Measurements from ENCODE around the gene TUBB4A. TPM values are rescaled to one million over a fixed set of nuclear protein-coding genes. Genes with fewer than 3 reads are reported as not detected.

Gene TUBB4A
- total and polyA plus RNA-seq, 10 of the 15 experiments (the other 5 are each of a cell fraction or from before 2014, with no cell fraction given), result 0.29 to 22.4 (median 3.8) TPM

DNA sequence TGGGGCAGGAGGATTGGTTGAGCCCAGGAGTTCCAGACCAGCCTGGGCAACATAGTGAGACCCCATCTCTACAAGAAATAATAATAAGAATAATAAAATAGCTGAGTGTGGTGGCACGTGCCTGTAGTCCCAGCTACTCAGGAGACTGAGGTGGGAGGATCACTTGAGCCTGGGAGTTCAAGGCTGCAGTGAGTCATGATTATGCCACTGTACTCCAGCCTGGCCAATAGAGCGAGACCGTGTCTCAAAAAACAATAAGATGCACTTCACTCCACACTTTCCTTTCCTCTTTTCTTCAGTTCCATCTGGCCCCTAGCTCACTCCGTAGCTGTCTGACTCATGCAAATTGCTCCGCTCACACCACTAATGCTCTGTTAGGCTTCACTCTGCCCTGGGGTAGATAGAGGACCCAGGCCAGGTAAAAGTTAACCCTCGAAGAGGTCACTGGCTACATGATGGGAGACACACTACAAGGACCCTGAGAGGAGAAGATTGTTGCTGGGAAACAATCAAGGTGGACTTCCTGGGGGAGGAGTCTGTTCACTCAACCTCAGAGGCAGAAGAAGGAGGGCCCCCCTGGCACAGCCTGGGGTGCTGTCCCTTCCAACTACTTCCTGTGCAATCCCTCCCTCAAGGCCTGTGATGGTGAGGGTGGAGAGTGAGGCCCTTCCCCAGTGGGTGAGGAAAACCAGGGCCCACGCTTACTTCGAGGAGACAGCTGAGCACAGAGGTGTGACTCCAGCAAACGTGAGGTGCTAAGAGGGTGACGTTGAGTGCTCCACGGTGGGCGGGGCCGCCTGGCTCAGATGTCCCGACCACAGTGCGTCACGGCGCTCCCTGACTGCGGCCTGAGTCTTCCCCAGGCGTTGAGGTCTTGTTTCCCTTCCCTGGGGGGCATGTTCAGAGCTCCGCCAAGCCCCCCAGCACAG lies 19.9 kb upstream of the TUBB4A start (continued):
- TF ChIP-seq, protein P1, sequence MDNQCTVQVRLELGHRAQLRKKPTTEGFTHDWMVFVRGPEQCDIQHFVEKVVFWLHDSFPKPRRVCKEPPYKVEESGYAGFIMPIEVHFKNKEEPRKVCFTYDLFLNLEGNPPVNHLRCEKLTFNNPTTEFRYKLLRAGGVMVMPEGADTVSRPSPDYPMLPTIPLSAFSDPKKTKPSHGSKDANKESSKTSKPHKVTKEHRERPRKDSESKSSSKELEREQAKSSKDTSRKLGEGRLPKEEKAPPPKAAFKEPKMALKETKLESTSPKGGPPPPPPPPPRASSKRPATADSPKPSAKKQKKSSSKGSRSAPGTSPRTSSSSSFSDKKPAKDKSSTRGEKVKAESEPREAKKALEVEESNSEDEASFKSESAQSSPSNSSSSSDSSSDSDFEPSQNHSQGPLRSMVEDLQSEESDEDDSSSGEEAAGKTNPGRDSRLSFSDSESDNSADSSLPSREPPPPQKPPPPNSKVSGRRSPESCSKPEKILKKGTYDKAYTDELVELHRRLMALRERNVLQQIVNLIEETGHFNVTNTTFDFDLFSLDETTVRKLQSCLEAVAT (IDR thresholded peaks at IDR 0.05), result peak; percentile 71
- TF ChIP-seq NFYB (IDR thresholded peaks at IDR 0.05; ENCODE audit: insufficient read depth, low read depth, low read length) (no peak), ZNF622 (IDR thresholded peaks at IDR 0.05) (no peak), NBN (IDR thresholded peaks at IDR 0.05) (peak; percentile 95), MTA2 (IDR thresholded peaks at IDR 0.05; ENCODE audit: low read depth) (peak; percentile 69), ZBED1 (IDR thresholded peaks at IDR 0.05; ENCODE audit: borderline replicate concordance) (no peak; the same call in 1 of the 2 replicates), CEBPB (IDR thresholded peaks at IDR 0.05; ENCODE audit: borderline replicate concordance in 1 of 2, low read depth in 2 of 2, low read length in 2 of 2) (no peak), RFX5 (IDR thresholded peaks at IDR 0.05; ENCODE audit: low read depth, low read length) (no peak), TCF12 (IDR thresholded peaks at IDR 0.05; ENCODE audit: low read depth, low read length) (peak; percentile 61; the same call in 1 of the 2 replicates), NR2F1 (conservative IDR thresholded peaks at IDR 0.05) (0 out of 2 replicates have a peak, but pooled peaks have one; percentile 53), TAF1 (IDR thresholded peaks at IDR 0.05; ENCODE audit: borderline replicate concordance, low read depth, low read length) (no peak; the same call in 1 of the 2 replicates), IRF4 (IDR thresholded peaks at IDR 0.05; ENCODE audit: low read depth, low read length) (peak; percentile 52), ZSCAN29 (IDR thresholded peaks at IDR 0.05) (no peak; the same call in 1 of the 2 replicates), BRCA1 (IDR thresholded peaks at IDR 0.05; ENCODE audit: low read depth, low read length) (no peak), SIX5 (IDR thresholded peaks at IDR 0.05; ENCODE audit: low read depth, low read length, severe bottlenecking) (no peak), TCF3 (IDR thresholded peaks at IDR 0.05; ENCODE audit: borderline replicate concordance, insufficient read depth, low read depth, low read length) (peak; percentile 19; the same call in 1 of the 2 replicates)
- TF ChIP-seq, protein P2, sequence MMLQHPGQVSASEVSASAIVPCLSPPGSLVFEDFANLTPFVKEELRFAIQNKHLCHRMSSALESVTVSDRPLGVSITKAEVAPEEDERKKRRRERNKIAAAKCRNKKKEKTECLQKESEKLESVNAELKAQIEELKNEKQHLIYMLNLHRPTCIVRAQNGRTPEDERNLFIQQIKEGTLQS (IDR thresholded peaks at IDR 0.05; ENCODE audit: borderline replicate concordance, extremely low read depth, low read depth, low read length), result no peak
- TF ChIP-seq, protein P3, sequence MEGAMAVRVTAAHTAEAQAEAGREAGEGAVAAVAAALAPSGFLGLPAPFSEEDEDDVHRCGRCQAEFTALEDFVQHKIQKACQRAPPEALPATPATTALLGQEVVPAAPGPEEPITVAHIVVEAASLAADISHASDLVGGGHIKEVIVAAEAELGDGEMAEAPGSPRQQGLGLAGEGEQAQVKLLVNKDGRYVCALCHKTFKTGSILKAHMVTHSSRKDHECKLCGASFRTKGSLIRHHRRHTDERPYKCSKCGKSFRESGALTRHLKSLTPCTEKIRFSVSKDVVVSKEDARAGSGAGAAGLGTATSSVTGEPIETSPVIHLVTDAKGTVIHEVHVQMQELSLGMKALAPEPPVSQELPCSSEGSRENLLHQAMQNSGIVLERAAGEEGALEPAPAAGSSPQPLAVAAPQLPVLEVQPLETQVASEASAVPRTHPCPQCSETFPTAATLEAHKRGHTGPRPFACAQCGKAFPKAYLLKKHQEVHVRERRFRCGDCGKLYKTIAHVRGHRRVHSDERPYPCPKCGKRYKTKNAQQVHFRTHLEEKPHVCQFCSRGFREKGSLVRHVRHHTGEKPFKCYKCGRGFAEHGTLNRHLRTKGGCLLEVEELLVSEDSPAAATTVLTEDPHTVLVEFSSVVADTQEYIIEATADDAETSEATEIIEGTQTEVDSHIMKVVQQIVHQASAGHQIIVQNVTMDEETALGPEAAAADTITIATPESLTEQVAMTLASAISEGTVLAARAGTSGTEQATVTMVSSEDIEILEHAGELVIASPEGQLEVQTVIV (IDR thresholded peaks at IDR 0.05; ENCODE audit: borderline replicate concordance, partially characterized antibody), result peak; percentile 62
- TF ChIP-seq, protein P4, sequence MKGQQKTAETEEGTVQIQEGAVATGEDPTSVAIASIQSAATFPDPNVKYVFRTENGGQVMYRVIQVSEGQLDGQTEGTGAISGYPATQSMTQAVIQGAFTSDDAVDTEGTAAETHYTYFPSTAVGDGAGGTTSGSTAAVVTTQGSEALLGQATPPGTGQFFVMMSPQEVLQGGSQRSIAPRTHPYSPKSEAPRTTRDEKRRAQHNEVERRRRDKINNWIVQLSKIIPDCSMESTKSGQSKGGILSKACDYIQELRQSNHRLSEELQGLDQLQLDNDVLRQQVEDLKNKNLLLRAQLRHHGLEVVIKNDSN (IDR thresholded peaks at IDR 0.05; ENCODE audit: borderline replicate concordance, extremely low read length, insufficient read depth, low read depth, low read length), result no peak
- TF ChIP-seq, protein P5, sequence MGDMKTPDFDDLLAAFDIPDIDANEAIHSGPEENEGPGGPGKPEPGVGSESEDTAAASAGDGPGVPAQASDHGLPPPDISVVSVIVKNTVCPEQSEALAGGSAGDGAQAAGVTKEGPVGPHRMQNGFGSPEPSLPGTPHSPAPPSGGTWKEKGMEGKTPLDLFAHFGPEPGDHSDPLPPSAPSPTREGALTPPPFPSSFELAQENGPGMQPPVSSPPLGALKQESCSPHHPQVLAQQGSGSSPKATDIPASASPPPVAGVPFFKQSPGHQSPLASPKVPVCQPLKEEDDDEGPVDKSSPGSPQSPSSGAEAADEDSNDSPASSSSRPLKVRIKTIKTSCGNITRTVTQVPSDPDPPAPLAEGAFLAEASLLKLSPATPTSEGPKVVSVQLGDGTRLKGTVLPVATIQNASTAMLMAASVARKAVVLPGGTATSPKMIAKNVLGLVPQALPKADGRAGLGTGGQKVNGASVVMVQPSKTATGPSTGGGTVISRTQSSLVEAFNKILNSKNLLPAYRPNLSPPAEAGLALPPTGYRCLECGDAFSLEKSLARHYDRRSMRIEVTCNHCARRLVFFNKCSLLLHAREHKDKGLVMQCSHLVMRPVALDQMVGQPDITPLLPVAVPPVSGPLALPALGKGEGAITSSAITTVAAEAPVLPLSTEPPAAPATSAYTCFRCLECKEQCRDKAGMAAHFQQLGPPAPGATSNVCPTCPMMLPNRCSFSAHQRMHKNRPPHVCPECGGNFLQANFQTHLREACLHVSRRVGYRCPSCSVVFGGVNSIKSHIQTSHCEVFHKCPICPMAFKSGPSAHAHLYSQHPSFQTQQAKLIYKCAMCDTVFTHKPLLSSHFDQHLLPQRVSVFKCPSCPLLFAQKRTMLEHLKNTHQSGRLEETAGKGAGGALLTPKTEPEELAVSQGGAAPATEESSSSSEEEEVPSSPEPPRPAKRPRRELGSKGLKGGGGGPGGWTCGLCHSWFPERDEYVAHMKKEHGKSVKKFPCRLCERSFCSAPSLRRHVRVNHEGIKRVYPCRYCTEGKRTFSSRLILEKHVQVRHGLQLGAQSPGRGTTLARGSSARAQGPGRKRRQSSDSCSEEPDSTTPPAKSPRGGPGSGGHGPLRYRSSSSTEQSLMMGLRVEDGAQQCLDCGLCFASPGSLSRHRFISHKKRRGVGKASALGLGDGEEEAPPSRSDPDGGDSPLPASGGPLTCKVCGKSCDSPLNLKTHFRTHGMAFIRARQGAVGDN (IDR thresholded peaks at IDR 0.05), result peak; percentile 94

All from GM12878 (cell line).